ENCODE measurements around the gene REEP1.

GRCh38 chr2:86204458-86204857 lies 133.0 kb downstream of the REEP1 start:
- TF ChIP-seq POLR2A (IDR thresholded peaks at IDR 0.05; ENCODE audit: low read length): no peak
- TF ChIP-seq GATA1 (IDR thresholded peaks at IDR 0.05; ENCODE audit: low read depth, low read length): no peak
